Cardiac muscle cell (in vitro differentiated cells and primary cell): Measurements from ENCODE around the gene PPIL4. TPM values are rescaled to one million over a fixed set of nuclear protein-coding genes. Genes with fewer than 3 reads are reported as not detected.

ENCODE experiments used
- DNase-seq, 2 donors: peaks; one replicate each; pipeline versions ENCODE4 v3.0.0 to v3.0.0-alpha.2; 2010 to 2017; ENCODE audit warnings: low read depth in 1 of 2, low spot score in 1 of 2
- H3K27ac ChIP-seq: fragments of 200-600 bp; sonication (generic); 2 replicates; pipeline ENCODE4 v1.5.1; 2016
- H3K27me3 ChIP-seq: fragments of 200-600 bp; sonication (generic); 2 replicates; pipeline ENCODE4 v1.6.0; 2016; ENCODE audit warnings: control low read depth
- H3K36me3 ChIP-seq: fragments of 200-600 bp; sonication (generic); 2 replicates; pipeline ENCODE4 v1.5.1; 2016; ENCODE audit warnings: control low read depth
- H3K4me1 ChIP-seq: fragments of 200-600 bp; sonication (generic); 2 replicates; pipeline ENCODE4 v1.8.1; 2017; ENCODE audit warnings: low read depth, mild to moderate bottlenecking, mixed run types
- H3K4me3 ChIP-seq: fragments of 200-600 bp; sonication (generic); 2 replicates; pipeline ENCODE4 v1.5.1; 2016; ENCODE audit warnings: mild to moderate bottlenecking
- H3K9me3 ChIP-seq: fragments of 200-600 bp; sonication (generic); 2 replicates; pipeline ENCODE4 v1.5.1; 2017; ENCODE audit warnings: low read depth, mild to moderate bottlenecking, control low read depth
- CTCF ChIP-seq: IDR thresholded peaks from 2 replicates; pipeline ENCODE4 v1.5.1; 2012; ENCODE audit warnings: low read depth, mild to moderate bottlenecking, low read length
- polyA plus RNA-seq: library from polyadenylated mRNA; unstranded; fragments of >200 nt; fragmentation: Nextera tagmentation; extraction: Ambion mirVana; gene quantifications from 2 replicates; pipeline ENCODE4 v1.2.1, GENCODE V29; 2016
- total RNA-seq: library from RNA; depleted of rRNA; stranded (reverse); fragments of >200 nt; gene quantifications from 2 replicates; pipeline ENCODE4 v1.2.3, GENCODE V29; 2016

Gene PPIL4
- total and polyA plus RNA-seq, 2 experiments from 2014 or later: 29.5 to 33.1 TPM

GRCh38 chr6:149474108-149474935, 71.5 kb downstream of the PPIL4 start:
- no peaks in the 10 kb centered on the region for H3K27me3 ChIP-seq
- no peak overlapping the region for H3K27ac ChIP-seq
- no peak for TF ChIP-seq CTCF
- no peak overlapping the region for H3K4me3 ChIP-seq
- H3K36me3 ChIP-seq: no peaks in the 10 kb centered on the region
- no peaks in the 10 kb centered on the region for H3K9me3 ChIP-seq
- no peaks in the 10 kb centered on the region for H3K4me1 ChIP-seq
- no peak for DNase-seq

- DNase-seq: peak in 1 of 2 donors; percentile 20
- H3K27ac ChIP-seq: no peak overlapping the region
- TF ChIP-seq CTCF: no peak
These were observed 72.5 kb downstream of the PPIL4 start for GRCh38 chr6:149473080-149474052.

GRCh38 chr6:149472241-149472640, 73.6 kb downstream of the PPIL4 start:
- H3K4me1 ChIP-seq: no peaks in the 10 kb centered on the region
- no peak for DNase-seq
- TF ChIP-seq CTCF: no peak
- H3K27me3 ChIP-seq: no peaks in the 10 kb centered on the region
- H3K27ac ChIP-seq: no peak overlapping the region
- no peak overlapping the region for H3K4me3 ChIP-seq
- H3K36me3 ChIP-seq: no peaks in the 10 kb centered on the region
- H3K9me3 ChIP-seq: no peaks in the 10 kb centered on the region

More at GRCh38 chr6:149473080-149474052, 72.5 kb downstream of the PPIL4 start:
- H3K9me3 ChIP-seq: no peaks in the 10 kb centered on the region
- no peaks in the 10 kb centered on the region for H3K36me3 ChIP-seq
- H3K27me3 ChIP-seq: no peaks in the 10 kb centered on the region
- H3K4me3 ChIP-seq: no peak overlapping the region
- H3K4me1 ChIP-seq: no peaks in the 10 kb centered on the region

- Histone ChIP-seq H3K36me3 (no peaks in the 10 kb centered on the region), H3K27ac (no peak overlapping the region), H3K4me1 (no peaks in the 10 kb centered on the region), H3K27me3 (no peaks in the 10 kb centered on the region), H3K4me3 (no peak overlapping the region), H3K9me3 (no peaks in the 10 kb centered on the region)
- DNase-seq: no peak
- no peak for TF ChIP-seq CTCF
These were observed 74.0 kb downstream of the PPIL4 start for GRCh38 chr6:149471801-149472200.

GRCh38 chr6:149470948-149471347, 74.9 kb downstream of the PPIL4 start:
- no peak for TF ChIP-seq CTCF
- Histone ChIP-seq H3K9me3 (no peaks in the 10 kb centered on the region), H3K36me3 (no peaks in the 10 kb centered on the region), H3K4me3 (no peak overlapping the region), H3K4me1 (no peaks in the 10 kb centered on the region), H3K27ac (no peak overlapping the region), H3K27me3 (no peaks in the 10 kb centered on the region)
- no peak for DNase-seq
